Right kidney (tissue), 1 donor: ENCODE measurements around the gene RPL27.
"Not testable (repeated sequence)": the region's sequence is repeated elsewhere in the genome, so short reads cannot be mapped to it uniquely, and the experiment has no call there.

ENCODE experiments used
- DNase-seq: peaks from one replicate; pipeline ENCODE4 v3.0.0-alpha.2; 2016

The RPL27 gene

DNA sequence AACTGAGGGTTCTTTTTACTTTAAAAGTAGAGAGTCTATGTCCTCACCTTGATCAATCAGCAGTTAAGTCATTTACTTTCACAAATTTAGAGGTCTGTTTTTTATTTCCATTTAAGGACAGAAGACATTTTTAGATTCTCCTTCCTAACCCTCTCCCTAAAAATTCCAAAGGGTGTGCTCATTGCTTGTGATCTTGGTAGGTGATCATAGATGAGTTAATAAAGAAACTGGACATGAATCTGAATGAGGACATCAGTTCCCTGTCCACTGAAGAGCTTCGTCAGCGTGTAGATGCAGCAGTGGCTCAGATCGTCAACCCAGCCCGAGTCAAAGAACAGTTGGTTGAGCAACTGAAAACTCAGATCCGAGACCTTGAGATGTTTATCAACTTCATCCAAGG, 9.1 kb upstream of the RPL27 start:
- DNase-seq, result no peak

DNA sequence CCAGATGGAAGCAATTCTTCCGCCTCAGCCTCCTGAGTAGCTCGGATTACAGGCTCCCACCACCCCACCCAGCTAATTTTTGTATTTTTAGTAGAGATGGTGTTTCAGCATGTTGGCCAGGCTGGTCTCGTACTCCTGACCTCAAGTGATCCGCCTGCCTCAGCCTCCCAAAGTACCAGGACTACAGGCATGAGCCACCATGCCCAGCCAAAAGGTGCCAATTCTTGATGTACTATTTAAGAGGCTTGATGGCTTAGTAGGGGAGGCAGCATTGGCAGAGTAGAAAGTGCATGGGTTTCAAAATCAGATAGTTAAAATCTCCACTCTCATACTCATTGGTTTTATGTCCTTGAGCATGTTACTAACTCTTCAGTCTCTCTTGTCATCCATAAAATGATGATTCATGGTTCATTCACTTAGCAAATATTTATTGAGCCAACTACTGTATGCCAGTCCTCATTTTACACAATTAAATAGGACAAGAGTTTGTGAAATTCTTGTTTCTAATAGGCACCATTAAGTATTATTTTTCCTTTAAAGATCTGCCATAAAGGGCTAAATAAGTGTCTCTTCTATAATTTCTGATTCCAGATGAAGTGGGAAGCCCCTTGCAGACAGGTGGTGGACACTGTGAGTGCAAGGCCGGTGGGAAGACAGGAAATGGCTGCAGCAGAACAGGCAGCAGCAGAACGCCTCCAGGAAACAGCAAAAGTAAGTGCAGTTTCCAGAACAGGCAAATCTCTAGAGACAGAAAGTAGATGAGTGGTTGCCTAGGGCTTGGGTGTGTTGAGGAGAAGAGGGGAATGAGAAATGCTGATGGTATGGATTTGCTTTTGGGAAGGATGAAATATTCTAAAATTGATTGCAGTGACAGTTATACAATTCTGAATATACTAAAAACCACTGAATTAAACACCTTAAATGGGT, 8.2 kb upstream of the RPL27 start:
- DNase-seq, result no peak

DNA sequence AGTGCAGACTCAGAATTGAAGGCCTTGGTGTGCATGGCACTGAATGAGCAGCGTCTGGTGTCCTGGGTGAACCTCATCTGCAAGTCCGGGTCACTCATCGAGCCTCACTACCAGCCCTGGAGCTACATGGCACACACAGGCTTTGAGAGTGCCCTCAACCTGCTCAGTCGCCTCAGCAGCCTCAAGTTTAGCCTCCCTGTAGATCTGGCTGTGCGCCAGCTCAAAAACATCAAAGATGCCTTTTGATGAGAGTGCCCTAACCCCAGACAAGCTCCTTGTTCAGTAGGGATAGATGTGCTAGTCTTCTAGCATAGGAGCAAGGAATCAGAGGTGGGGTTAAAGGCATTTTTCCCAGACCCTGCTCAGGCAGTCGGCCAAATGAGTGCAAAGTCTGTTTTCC, 6.7 kb upstream of the RPL27 start:
- DNase-seq, result no peak

DNA sequence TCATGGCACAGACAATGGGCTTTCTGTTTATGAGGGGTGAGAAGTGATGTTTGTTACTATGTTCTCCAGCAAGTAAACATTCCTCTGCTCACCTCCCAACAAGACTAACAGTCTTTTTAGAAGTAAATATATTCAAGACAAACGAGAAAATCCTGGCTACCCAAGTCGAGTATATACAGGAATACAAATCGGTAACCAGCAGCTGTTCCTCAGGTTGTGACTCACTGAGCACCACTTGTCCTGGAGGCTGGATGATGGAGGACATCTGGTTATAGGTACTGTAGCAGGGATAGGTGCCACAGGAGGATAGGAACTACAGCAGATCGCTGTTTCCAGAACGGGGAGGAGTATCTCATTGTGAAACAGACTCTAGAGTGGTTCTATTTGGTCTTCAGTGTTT, 5.3 kb upstream of the RPL27 start:
- no peak for DNase-seq

DNA sequence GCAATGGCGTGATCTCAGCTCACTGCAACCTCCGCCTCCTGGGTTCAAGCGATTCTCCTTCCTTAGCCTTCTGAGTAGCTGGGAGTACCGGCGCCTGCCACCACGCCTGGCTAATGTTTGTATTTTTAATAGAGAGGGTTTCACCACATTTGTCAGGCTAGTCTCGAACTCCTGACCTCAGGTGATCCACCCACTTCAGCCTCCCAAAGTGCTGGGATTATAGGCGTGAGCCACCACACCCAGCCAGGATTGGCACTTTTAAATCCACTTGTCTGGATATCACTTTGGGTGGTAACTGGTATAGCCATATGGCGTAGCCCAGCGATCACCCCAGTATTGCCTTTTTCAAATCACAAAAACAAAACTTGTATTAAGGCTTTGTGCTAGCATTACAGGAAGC, 4.3 kb upstream of the RPL27 start:
- DNase-seq, result not testable (repeated sequence)

DNA sequence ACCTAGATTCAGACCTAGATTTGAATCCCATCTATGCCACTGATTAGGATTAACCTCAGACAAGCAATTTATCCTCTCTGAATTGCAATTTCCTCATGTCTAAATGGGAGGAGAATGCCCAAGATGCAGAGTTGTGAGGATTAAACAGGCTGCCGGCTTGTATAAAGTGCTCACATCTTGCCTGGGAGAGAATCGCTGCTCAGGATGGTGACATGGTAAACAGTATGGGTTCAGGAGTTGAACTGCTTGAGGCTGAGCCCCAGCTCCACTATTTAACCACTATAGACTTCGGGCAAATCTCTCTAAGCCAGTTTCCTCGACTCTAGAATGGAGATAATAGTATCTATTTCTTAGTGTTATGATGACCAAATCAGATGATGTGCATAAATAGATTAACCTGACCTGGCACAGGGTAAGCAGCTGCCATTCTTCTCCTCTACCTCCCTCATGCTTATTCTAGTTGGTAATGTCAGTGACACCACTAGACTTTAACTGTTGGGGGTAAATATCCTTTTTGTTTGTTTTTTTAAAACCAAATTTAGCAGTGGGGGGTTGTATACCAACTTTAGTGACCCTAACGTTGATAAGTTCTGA, 732 bp upstream of the RPL27 start:
- no peak for DNase-seq

DNA sequence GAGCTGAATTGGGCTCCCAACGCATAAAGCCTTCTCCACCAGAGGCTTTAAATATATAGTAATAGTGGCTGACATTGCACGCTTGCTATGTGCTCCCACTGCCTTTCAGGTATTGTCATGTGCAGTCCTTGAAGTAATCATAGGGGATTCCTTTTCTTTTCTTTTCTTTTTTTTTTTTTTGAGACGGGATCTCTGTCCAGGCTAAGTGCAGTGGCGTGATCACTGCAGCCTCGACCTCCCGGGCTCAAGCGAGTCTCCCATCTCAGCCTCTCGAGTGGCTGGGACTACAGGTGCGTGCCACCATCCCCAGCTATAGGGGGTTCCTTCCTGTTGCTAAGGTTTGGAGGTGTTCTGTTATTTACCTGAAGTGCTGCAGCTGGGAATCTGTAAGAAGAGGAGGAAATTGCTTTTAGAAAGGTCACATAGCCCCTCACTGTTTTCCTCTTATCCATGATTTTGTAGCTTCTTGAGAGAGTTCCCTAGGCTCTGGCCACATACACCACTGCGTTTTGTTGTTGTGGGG, 845 bp downstream of the RPL27 start:
- DNase-seq, result no peak

DNA sequence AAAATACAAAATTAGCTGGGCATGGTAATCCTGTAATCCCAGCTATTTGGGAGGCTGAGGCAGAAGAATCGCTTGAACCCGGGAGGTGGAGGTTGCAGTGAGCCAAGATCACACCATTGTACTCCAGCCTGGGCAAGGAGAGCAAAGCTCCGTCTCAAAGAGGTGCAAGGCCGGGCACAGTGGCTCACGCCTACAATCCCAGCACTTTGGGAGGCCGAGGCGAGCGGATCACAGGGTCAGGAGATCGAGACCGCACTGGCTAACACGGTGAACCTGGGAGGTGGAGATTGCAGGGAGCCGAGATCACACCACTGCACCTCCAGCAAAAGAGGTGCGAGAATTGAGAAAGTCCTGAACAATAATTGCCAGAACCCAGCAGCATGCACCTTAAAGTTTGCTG, 2.7 kb downstream of the RPL27 start:
- not testable (repeated sequence) for DNase-seq

DNA sequence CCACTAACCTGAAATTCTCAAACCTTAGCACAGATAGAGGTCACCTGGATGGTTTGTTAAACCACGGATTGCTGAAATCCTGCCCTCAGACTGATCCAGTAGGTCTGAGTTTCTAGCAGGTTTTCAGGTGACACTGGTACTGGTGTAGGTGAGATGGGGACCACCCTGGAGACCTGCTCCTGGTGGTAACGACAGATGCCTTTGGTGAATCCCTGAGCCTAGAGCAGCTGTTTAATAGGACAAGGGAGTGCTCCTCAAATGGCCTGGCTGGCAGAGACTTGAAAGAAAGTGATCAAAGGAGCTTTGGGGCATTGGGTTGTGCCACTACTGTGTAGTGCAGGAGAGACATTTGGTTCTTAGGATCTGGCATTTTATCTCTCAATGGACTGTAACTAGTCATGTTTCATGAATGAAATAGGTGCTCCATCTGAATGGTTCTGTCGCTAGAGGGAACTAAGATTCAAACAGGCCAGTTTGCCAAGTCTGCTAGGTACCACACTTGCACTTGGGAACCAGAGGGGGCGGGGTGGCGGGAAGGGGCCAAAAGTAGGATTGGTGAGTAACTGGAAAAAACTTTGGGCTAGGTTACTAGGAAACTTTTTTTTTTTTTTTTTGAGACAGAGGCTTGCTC, 5.4 kb downstream of the RPL27 start:
- no peak for DNase-seq

DNA sequence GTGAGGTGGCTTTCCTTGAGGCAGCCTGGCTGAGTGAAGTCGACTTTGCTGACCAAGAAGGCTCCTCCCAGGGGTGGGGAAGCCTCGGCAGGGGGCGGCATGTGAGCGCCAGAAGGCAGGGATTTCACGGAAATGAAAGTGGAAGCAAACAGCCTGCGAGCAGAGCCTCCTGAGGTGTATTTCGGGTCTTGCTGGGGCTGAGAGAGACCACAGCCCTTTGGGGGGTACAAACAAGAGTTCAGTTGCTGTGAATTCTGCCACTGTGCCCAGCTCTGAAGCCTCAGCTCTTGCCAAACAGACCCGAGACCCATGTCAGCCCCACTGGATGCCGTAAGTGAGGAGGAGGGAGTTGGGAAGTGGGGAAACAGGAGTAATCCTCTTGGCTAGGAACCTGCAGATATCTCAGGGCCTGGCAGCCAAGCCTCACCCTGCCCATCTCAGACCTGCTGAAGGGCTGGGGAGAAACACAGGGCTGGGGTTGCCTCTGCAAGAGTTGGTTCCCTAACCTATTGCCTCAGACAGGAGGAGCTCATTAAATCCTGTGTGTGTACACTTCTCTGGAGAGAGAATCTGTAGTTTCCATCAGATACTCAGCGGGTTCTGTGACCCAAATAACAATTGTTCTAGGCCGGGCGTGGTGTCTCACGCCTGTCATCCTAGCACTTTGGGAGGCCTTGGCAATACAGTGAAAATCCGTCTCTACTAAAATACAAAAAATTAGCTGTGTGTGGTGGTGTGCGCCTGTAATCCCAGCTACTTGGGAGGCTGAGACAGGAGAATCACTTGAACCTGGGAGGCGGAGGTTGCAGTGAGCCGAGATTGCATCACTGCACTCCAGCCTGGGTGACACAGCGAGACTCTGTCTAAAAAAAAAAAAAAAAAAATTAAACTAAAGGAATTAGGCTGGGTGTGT, 8.7 kb downstream of the RPL27 start, which contains the start of gene IFI35:
Gene IFI35 (plus strand): TSS at position 146 of the 913 bp plus-strand sequence. CDS start 164 bp downstream, at position 310.
- DNase-seq, result peak; percentile 61

DNA sequence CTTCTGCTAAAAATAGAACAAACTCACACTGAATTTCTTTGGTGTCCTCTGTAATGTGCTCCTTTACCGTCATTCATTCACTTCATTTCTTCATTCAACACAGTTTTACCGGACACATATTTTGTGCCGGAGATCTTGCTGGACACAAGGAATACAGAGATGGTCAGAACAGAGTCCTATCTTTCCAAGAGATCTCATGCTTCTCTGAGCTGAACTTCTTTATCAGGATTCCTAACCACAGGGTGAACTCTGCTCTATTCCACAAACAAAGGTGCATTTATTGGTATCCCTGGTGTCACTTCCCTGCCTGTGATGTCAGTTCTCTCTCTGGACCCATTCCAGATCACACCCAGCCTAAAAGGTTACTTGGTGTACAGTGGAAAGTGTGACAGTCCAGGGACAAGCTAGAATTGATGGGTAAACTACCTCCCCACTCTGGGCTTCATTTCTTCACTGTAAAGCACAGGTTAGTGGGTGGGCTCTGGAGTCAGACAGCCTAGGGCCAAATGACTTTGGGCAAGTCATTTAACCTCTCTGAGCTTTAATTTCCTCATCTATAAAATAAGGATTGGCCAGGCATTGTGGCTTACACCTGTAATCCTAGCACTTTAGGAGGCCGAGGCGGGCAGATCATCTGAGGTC, 12.6 kb downstream of the RPL27 start:
- DNase-seq, result no peak

DNA sequence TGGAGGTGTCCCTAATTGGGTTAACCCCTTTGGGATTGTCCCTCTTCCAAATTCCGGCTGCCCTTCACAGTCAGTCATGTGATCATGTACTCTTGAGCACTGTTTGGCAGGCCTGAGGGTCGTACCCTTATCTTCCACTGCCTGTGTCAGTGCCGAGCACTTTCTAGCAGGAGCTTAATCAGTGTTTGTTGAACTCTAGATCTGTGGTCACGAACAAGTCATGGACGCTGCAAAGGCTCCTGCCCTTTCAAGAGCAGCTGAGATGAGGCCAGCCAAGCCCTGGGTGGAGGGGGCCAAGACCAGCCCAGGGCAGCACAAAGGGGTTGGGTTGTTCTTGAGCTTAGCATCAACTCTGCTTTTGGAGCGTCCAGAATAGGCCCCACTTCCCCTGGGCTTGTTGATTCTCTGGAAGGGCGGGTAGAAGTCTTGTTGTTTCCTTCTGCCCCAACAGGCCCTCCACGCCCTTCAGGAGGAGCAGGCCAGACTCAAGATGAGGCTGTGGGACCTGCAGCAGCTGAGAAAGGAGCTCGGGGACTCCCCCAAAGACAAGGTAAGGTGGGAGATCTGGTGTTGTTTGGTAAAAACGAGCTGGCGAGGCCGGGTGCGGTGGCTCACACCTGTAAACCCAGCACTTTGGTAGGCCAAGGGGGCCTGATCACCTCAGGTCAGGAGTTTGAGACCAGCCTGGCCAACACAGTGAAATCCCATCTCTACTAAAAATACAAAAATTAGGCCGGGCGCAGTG, 13.7 kb downstream of the RPL27 start:
- DNase-seq, result no peak

DNA sequence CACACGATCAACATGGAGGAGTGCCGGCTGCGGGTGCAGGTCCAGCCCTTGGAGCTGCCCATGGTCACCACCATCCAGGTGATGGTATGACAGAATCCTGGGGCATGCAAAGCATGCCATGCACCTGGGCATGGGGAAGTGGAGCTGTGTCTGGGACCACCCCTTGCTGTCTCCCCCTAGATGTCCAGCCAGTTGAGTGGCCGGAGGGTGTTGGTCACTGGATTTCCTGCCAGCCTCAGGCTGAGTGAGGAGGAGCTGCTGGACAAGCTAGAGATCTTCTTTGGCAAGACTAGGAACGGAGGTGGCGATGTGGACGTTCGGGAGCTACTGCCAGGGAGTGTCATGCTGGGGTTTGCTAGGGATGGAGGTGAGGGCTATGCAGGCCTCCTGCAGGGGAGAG, 15.1 kb downstream of the RPL27 start:
- no peak for DNase-seq

DNA sequence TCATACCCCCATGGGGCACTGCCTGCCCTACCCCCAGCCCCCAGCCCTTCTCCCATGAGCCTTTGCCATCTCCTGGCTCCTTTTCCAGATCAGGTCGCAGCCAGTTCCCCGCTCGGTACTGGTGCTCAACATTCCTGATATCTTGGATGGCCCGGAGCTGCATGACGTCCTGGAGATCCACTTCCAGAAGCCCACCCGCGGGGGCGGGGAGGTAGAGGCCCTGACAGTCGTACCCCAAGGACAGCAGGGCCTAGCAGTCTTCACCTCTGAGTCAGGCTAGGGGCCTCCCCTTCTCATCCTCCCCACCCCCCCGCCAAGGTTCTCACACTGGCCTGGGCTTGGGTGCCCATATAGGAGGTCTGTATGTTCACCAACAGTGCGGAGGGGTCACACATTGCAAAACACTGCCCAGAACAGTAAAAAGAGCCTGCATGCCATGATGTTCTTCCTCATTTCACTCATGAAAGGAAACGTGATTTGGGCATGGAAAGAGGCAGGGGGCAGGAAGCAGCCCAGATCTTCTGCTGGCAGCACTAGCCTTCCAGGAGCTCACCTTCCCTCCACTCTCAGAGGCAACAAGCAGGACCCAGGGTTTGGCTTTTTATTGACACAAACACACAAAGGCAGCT, 15.9 kb downstream of the RPL27 start:
- no peak for DNase-seq

DNA sequence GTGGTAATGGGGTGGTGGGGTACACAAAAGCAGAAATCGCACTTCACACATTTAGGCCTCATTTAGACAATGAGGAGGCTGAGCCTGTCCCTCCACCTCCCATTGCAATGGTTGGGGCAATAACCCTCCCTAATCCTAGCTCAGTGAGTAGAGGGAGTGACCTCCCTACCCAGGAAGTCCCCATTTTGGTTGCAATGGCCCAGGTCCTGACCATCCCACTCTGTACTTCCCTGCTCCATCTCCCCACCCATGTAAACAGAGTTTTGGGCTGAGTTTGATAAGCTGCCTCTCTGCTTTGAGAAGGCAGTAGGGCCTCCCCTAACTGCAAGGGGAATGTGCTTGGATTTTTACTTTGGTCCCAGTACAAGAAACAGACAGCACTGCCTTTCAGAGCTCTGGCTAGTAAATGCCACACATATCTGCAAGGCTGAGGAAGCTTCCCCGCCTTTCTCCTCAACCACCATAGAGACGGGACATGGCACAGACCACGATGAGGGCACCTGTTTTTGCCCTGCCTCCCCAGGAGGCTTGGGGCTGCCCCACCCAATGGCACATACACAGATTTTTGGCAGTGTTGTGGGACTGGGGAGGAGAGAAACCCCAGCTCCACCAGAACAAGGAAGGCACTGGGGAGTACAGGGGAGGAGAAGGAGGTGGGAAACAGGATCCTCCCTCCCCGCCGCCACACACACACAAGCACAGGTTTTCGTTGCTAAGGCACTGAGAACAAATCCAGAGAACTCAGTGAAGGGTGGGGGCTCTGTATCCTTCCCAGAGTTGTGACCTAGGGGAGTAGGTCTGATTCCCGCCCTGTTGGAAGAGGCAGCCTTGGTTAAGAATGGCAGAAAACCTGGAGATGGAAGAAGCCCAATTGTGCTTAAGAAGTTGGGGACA, 16.7 kb downstream of the RPL27 start:
- DNase-seq, result no peak

DNA sequence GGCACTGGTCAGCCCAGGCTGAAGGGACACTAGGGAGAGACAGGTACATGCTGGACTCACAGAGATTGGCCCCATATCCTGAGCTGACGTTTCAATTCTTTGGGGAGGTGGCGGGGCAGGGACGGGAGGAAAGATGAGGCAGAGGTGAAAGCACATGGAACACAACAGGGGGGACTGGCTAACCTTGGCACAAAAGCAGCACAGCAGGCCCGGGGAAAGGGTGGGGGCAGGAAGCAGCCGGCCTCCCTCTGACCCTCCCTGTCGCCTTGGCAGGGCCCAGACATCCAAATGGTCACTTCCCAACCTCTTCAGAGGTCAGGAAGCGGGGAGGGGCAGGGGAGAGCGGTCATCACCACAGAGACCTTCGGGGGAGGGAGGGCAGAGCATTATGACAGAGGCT, 17.4 kb downstream of the RPL27 start:
- no peak for DNase-seq

DNA sequence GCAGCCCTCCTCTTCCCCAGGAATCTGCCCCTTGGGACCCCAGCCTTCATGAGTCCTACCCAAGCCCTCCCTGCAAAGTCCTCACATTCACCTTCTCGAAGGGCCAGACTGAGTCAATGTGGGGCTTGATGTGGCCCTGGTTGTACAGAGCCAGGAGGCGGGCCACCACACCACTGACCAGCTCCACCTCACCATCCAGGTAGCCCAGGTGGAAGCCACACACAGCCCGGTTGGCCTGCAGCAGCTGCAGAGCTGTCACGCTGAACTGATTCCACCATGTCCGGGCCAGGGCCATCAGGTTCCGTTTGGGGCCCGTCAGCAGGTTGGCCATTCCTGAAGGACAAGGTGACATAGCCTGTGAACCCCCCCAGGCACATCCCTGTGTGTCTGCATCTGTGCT, 18.0 kb downstream of the RPL27 start:
- no peak for DNase-seq

DNA sequence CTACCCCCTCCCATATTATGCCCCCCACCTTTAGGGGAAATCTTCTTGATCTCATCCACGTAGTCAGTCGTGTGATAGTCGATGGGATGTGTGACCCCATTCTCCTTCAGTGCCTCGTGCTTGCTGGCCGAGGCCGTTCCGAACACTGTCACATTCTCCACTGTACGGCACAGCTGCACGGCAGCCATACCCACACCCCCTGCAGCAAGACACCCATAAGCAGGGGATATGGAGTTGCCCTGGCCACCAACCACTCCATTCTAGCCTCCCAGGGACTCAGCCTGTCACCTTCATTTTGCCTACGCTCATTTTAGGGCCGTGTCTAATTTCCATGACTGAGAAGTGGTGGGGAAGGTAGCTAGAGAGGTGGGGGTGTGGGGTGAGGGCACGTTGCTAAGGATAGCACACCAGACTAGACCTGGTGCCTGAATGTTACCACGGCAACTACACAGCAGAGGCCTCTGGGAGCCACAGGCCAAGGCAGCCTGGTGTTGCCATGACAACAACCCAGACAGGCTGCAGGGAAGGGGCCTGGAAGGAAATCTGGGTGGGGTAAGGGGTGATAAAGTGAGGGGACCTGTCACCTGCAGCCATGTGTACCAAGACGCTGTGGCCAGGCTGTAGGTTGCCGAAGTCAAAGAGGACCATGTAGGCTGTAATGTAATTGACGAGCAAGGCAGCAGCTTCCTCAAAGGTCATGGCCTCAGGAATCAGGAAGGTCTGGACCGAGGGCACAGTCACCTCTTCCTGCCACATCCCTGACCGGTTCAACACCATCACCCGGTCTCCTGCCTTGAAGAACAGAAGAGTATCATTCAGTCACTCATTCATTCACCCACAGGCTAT, 20.0 kb downstream of the RPL27 start:
- no peak for DNase-seq
